ENCODE measurements around the gene SPATA31C1.

SPATA31C1 gene

GRCh38 chr9:87944096-87944495, 26.3 kb downstream of the SPATA31C1 start:
- no peak for DNase-seq

GRCh38 chr9:87944682-87945081, 26.9 kb downstream of the SPATA31C1 start:
- DNase-seq: no peak

GRCh38 chr9:87950296-87950695, 32.5 kb downstream of the SPATA31C1 start:
- DNase-seq: no peak

- DNase-seq: peak; percentile 50
These were observed 33.2 kb downstream of the SPATA31C1 start for GRCh38 chr9:87950765-87951488.

GRCh38 chr9:87954230-87954629, 36.5 kb downstream of the SPATA31C1 start:
- peak; percentile 5 for DNase-seq

GRCh38 chr9:87957839-87958238, 40.1 kb downstream of the SPATA31C1 start:
- DNase-seq: no peak

- no peak for DNase-seq
These were observed 40.8 kb downstream of the SPATA31C1 start for GRCh38 chr9:87958591-87958990.

- DNase-seq: no peak
These were observed 42.3 kb downstream of the SPATA31C1 start for GRCh38 chr9:87959916-87960581.

GRCh38 chr9:87963770-87964169, 46.0 kb downstream of the SPATA31C1 start:
- no peak for DNase-seq

- DNase-seq: no peak
These were observed 47.1 kb downstream of the SPATA31C1 start for GRCh38 chr9:87964826-87965225.

GRCh38 chr9:87968155-87968554, 50.4 kb downstream of the SPATA31C1 start:
- DNase-seq: no peak

- no peak for DNase-seq
These were observed 52.8 kb downstream of the SPATA31C1 start for GRCh38 chr9:87970602-87971001.

GRCh38 chr9:87973122-87973521, 55.4 kb downstream of the SPATA31C1 start:
- no peak for DNase-seq
